Gastrocnemius medialis (tissue), 4 donors: ENCODE results near the gene FERMT2. TPM values are rescaled to one million over a fixed set of nuclear protein-coding genes. Genes with fewer than 3 reads are reported as not detected.

ENCODE experiments used
- ATAC-seq, 2 donors: fragments of 150-250 bp; one replicate each; pipeline ENCODE4 v1.9.1; 2016
- DNase-seq, 2 donors: peaks; one replicate each; pipeline ENCODE4 v3.0.0-alpha.2; 2019
- H3K27ac ChIP-seq, 4 donors: fragments of 200-600 bp; sonication (generic); 1 replicate in 1 of 4; 2 replicates in 3 of 4; pipeline ENCODE4 v1.5.1; 2016 to 2018; ENCODE audit warnings: mild to moderate bottlenecking in 2 of 4, moderate library complexity in 1 of 4
- H3K27me3 ChIP-seq, 3 donors: fragments of 200-600 bp; sonication (generic) in 2 of 3; 1 replicate in 1 of 3; 2 replicates in 2 of 3; pipeline versions ENCODE4 v1.5.1 to v1.6.0; 2016 to 2019; ENCODE audit warnings: mild to moderate bottlenecking in 1 of 3, moderate library complexity in 1 of 3
- H3K36me3 ChIP-seq, 2 donors: fragments of 200-600 bp; sonication (generic) in 1 of 2; one replicate each; pipeline ENCODE4 v1.5.1; 2017 to 2018
- H3K4me1 ChIP-seq, 2 donors: fragments of 200-600 bp; sonication (generic) in 1 of 2; one replicate each; pipeline ENCODE4 v1.5.1; 2016 to 2017; ENCODE audit warnings: mild to moderate bottlenecking in 2 of 2
- H3K4me3 ChIP-seq, 4 donors: fragments of 200-600 bp; sonication (generic) in 3 of 4; 1 replicate in 1 of 4; 2 replicates in 3 of 4; pipeline ENCODE4 v1.5.1; 2016 to 2019; ENCODE audit warnings: mild to moderate bottlenecking in 2 of 4
- H3K9me3 ChIP-seq, 3 donors: fragments of 200-600 bp; sonication (generic) in 2 of 3; 1 replicate in 1 of 3; 2 replicates in 2 of 3; pipeline ENCODE4 v1.5.1; 2016 to 2019
- POLR2A ChIP-seq, 2 donors: fragments of 450-650 bp; IDR thresholded peaks; one replicate each; pipeline ENCODE4 v1.6.1; 2017; ENCODE audit warnings: antibody characterized with exemption in 2 of 2, mild to moderate bottlenecking in 2 of 2, moderate library complexity in 2 of 2
- in situ Hi-C, 4 donors: fragments of 200-750 bp; cut with MboI; loops; one replicate each; pipeline versions ENCODE4 v1.15.0 to v1.8.0; 2017; ENCODE audit warnings: low sequenced_read_pairs in 4 of 4
- intact Hi-C: fragments of 100-400 bp; cut with DNase I; formaldehyde crosslinking; loops from one replicate; pipeline ENCODE4 v1.15.1; 2023; ENCODE audit warnings: low total_unique reads
- total RNA-seq, 4 donors: library from RNA; depleted of rRNA; stranded (reverse); fragments of >200 nt; gene quantifications; one replicate each; pipeline versions ENCODE4 v1.1.0 to v1.2.3, GENCODE V29; 2016
- TF ChIP-seq, protein P1 (sequence below), 5 experiments: fragments of 450-650 bp in 3 of 5; fragments of 200-600 bp in 2 of 5; sonication (generic) in 2 of 5; IDR thresholded peaks in 4 of 5; conservative IDR thresholded peaks in 1 of 5; 1 replicate in 4 of 5; 2 replicates in 1 of 5; pipeline ENCODE4 v1.5.1; 2016 to 2019; ENCODE audit warnings: antibody characterized with exemption in 5 of 5, mild to moderate bottlenecking in 3 of 5, moderate library complexity in 3 of 5

The FERMT2 gene
- total RNA-seq, 4 donors from 2014 or later, result 44.0 to 75.9 (median 59.7) TPM

DNA sequence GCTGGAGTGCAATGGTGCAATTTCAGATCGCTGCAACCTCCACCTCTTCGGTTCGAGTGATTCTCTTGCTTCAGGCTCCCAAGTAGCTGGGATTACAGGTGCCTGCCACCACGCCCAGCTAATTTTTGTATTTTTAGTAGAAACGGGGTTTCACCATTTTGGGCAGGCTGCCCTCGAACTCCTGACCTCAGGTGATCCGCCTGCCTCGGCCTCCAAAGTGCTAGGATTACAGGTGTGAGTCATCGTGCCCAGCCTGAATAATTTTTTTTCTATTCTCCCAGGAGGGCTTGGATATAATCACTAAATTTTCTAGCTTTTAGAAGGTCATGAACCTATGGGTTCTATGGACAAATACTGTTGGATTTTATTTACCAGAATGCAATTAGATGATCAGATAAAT, 114.8 kb downstream of the FERMT2 start:
- intact Hi-C loops, result no loop called here

DNA sequence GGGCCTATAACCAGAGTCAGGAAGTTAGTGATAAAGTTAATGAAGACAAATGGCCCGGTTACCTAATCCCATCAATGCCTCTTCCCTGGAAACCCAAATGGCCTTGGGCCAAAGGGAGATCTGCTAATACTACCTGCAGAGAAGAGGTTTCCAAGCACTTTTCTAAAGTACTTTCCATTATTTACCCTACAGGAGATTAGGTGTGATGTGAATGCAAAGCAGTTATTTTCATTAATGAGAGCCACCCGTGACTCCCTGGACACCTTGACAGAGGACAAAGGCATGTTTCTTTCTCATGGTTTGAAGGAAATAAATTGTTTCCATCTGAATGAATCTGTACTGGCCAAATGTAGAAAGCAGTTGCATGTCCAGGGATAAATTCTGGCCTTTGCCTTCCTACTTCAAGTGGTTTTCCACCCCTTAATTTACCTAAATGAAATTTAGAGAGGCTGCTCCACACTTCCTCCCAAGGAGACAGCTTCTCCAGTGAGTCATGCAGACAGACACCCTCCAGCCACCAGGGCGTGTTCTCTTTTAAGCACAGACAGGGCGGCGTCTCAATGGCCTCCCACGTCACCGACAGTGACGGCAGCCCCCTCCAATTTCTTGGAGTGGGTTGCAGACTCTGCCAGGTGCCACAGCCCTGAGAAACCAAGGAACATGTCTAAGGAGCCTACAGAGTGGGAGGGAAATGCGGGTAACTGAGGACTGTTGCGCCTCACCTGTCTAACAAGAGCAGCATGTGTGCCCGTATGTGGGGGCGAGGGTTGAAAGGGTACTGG, 115.5 kb downstream of the FERMT2 start:
- no peaks in the 10 kb centered on the region for H3K27me3 ChIP-seq
- H3K9me3 ChIP-seq, result no peaks in the 10 kb centered on the region
- in situ Hi-C loops (no loop called here), intact Hi-C loops (no loop called here)
- ATAC-seq (no peak), DNase-seq (no peak)
- H3K27ac ChIP-seq, result no peak overlapping the region
- H3K36me3 ChIP-seq, result no peaks in the 10 kb centered on the region
- TF ChIP-seq POLR2A (IDR thresholded peaks at IDR 0.05), result no peak
- TF ChIP-seq, protein P1, sequence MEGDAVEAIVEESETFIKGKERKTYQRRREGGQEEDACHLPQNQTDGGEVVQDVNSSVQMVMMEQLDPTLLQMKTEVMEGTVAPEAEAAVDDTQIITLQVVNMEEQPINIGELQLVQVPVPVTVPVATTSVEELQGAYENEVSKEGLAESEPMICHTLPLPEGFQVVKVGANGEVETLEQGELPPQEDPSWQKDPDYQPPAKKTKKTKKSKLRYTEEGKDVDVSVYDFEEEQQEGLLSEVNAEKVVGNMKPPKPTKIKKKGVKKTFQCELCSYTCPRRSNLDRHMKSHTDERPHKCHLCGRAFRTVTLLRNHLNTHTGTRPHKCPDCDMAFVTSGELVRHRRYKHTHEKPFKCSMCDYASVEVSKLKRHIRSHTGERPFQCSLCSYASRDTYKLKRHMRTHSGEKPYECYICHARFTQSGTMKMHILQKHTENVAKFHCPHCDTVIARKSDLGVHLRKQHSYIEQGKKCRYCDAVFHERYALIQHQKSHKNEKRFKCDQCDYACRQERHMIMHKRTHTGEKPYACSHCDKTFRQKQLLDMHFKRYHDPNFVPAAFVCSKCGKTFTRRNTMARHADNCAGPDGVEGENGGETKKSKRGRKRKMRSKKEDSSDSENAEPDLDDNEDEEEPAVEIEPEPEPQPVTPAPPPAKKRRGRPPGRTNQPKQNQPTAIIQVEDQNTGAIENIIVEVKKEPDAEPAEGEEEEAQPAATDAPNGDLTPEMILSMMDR (IDR thresholded peaks at IDR 0.05 in 4 of 5, conservative IDR thresholded peaks at IDR 0.05 in 1 of 5), result no peak
- H3K4me1 ChIP-seq, result peaks cover 0 to 4% of the 10 kb centered on the region in 2 donors
- no peak overlapping the region for H3K4me3 ChIP-seq

More for the DNA sequence above, 114.8 kb downstream of the FERMT2 start:
- Histone ChIP-seq H3K36me3 (no peaks in the 10 kb centered on the region), H3K9me3 (no peaks in the 10 kb centered on the region), H3K27ac (no peak overlapping the region), H3K27me3 (no peaks in the 10 kb centered on the region), H3K4me3 (no peak overlapping the region), H3K4me1 (peaks cover 0 to 4% of the 10 kb centered on the region in 2 donors)
- in situ Hi-C loops, result no loop called here
- ATAC-seq (no peak), DNase-seq (no peak)
- no peak for TF ChIP-seq POLR2A (IDR thresholded peaks at IDR 0.05)
- TF ChIP-seq, protein P1 (IDR thresholded peaks at IDR 0.05 in 4 of 5, conservative IDR thresholded peaks at IDR 0.05 in 1 of 5), result no peak

DNA sequence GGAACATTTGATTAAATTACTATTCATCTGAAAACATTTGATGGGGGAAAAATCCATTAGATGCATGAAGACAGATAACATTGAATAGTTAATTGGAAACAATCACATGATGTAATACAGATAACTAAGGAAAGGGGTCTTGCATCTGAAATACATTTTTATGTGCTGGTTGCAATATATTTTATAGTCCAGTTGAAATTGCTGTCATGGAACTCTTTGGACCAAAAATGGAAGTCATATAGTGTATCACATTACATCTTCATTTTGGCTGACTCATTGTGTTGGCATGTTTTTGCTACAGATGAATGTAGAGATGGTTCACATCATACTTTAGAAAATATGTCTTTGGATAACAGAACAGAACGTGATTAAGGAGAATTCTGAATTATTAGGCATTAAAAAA, 116.4 kb downstream of the FERMT2 start:
- TF ChIP-seq POLR2A (IDR thresholded peaks at IDR 0.05), result no peak
- TF ChIP-seq, protein P1 (IDR thresholded peaks at IDR 0.05 in 4 of 5, conservative IDR thresholded peaks at IDR 0.05 in 1 of 5), result no peak
- in situ Hi-C loops (no loop called here), intact Hi-C loops (no loop called here)
- no peaks in the 10 kb centered on the region for H3K36me3 ChIP-seq
- DNase-seq (no peak), ATAC-seq (no peak)
- no peak overlapping the region for H3K27ac ChIP-seq
- H3K4me1 ChIP-seq, result peaks cover 0 to 4% of the 10 kb centered on the region in 2 donors
- H3K27me3 ChIP-seq, result no peaks in the 10 kb centered on the region
- no peaks in the 10 kb centered on the region for H3K9me3 ChIP-seq
- H3K4me3 ChIP-seq, result no peak overlapping the region

DNA sequence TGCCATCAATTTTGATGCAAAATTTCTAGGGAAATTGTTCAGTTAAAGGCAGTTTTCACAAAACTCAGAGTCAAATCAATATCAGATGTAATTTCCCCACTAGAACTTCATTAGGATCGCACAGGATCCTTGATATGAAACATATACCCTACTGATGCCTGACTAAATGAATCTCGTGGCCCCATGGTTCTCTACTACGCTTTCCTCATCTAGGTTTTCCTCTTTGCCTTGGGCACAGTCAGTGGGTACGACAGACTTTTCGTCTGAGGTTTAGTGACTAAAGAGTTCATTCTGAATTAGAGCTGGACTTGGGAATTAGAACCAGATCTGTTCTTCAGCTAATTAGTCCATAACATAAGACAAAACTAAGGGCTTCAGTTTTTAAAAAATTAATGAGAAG, 117.0 kb downstream of the FERMT2 start:
- TF ChIP-seq, protein P1 (IDR thresholded peaks at IDR 0.05 in 4 of 5, conservative IDR thresholded peaks at IDR 0.05 in 1 of 5), result no peak
- TF ChIP-seq POLR2A (IDR thresholded peaks at IDR 0.05), result no peak
- Histone ChIP-seq H3K27ac (no peak overlapping the region), H3K36me3 (no peaks in the 10 kb centered on the region), H3K4me3 (no peak overlapping the region), H3K4me1 (peaks cover 0 to 4% of the 10 kb centered on the region in 2 donors), H3K9me3 (no peaks in the 10 kb centered on the region), H3K27me3 (no peaks in the 10 kb centered on the region)
- no peak for ATAC-seq
- in situ Hi-C loops, result no loop called here
- intact Hi-C loops, result no loop called here
- DNase-seq, result no peak
